SK-N-MC (cell line): Measurements from ENCODE around the gene ZMIZ1.

Experiments used
- DNase-seq: peaks from one replicate; pipeline ENCODE4 v3.0.0-alpha.2; 2011; ENCODE audit warnings: low read depth, low spot score
- H3K27ac ChIP-seq: fragments of 200-600 bp; sonication (generic); 2 replicates; pipeline ENCODE4 v1.5.1; 2016; ENCODE audit warnings: mixed run types
- H3K36me3 ChIP-seq: fragments of 200-600 bp; sonication (generic); 2 replicates; pipeline ENCODE4 v1.6.1; 2017; ENCODE audit warnings: antibody characterized with exemption, low read length, mixed read lengths; ENCODE audit not compliant: insufficient read depth
- H3K4me3 ChIP-seq: fragments of 200-600 bp; sonication (generic); 2 replicates; pipeline ENCODE4 v1.5.1; 2016
- H3K9ac ChIP-seq: fragments of 200-600 bp; sonication (generic); 2 replicates; pipeline ENCODE4 v1.8.0; 2017; ENCODE audit warnings: mixed run types, mixed read lengths; ENCODE audit not compliant: insufficient read length
- H3K9me3 ChIP-seq: fragments of 200-600 bp; sonication (generic); 2 replicates; pipeline ENCODE4 v1.6.1; 2017; ENCODE audit warnings: low read depth, mild to moderate bottlenecking, antibody characterized with exemption, low read length, moderate library complexity, mixed read lengths
- EZH2 ChIP-seq: fragments of 200-600 bp; sonication (generic); IDR thresholded peaks from one replicate; pipeline ENCODE4 v1.6.1; 2017; ENCODE audit warnings: antibody characterized with exemption
- FOXP2 ChIP-seq: optimal IDR thresholded peaks from 2 replicates; pipeline ENCODE3; 2011; ENCODE audit warnings: mild to moderate bottlenecking, moderate library complexity; ENCODE audit not compliant: insufficient read depth; ENCODE audit errors: extremely low read length, control extremely low read depth
- POLR2AphosphoS5 ChIP-seq: IDR thresholded peaks from 2 replicates; pipeline ENCODE4 v1.6.1; 2012; ENCODE audit warnings: mild to moderate bottlenecking, low read depth, low read length, borderline replicate concordance

Gene ZMIZ1

DNA sequence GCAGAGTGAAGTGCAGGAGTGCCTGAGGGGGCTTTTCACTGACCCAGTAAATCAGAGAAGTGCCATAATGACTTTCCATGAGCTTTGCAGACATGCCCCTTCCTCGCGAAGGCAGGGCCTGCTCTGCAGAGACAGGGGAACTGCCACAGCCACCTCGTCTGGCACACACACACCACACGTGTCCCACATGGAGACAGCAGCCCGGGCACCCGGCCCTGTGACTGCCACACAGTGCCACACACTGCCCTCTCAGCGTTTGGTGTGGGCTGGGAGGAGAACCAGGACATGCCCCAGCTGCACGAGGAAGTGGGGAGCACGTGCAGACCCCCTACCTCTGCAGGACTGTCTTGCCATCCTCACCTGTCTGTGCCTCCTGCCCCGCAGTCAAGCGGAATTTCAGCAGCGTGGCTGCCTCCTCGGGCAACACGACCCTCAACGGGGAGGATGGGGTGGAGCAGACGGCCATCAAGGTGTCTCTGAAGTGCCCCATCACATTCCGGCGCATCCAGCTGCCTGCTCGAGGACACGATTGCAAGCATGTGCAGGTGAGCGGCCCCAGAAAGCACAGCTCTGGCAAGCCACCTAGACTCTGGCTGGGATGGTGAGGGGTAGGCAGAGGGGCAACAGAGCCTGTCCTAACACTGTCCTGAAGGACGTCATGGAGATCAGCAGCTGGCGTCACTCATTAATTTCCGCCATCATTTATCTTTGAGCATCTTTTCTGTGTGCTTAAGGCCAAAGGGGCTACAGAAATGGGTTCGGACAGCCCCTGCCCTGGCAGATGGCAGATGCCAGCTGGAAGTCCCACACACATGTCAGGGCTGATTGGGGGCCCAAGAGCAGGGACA lies 235.1 kb downstream of the ZMIZ1 start:
- H3K36me3 ChIP-seq: peaks cover 7% of the 10 kb centered on the region; the same call in 1 of the 2 replicates
- no peak for DNase-seq
- no peak overlapping the region for H3K9ac ChIP-seq
- TF ChIP-seq POLR2AphosphoS5: no peak
- no peak for TF ChIP-seq EZH2
- TF ChIP-seq FOXP2: no peak
- no peak overlapping the region for H3K27ac ChIP-seq
- H3K9me3 ChIP-seq: no peaks in the 10 kb centered on the region
- no peak overlapping the region for H3K4me3 ChIP-seq

- H3K9me3 ChIP-seq: no peaks in the 10 kb centered on the region
- no peak overlapping the region for H3K9ac ChIP-seq
- no peak overlapping the region for H3K27ac ChIP-seq
- TF ChIP-seq FOXP2 (no peak), EZH2 (no peak), POLR2AphosphoS5 (no peak)
- no peak overlapping the region for H3K4me3 ChIP-seq
- no peak for DNase-seq
- H3K36me3 ChIP-seq: peaks cover 6% of the 10 kb centered on the region; the same call in 1 of the 2 replicates
These were observed 235.8 kb downstream of the ZMIZ1 start for GRCh38 chr10:79304479-79305087.

GRCh38 chr10:79305515-79305914 lies 236.7 kb downstream of the ZMIZ1 start:
- H3K36me3 ChIP-seq: peaks cover 6% of the 10 kb centered on the region; the same call in 1 of the 2 replicates
- no peak overlapping the region for H3K27ac ChIP-seq
- no peak for DNase-seq
- H3K4me3 ChIP-seq: no peak overlapping the region
- H3K9ac ChIP-seq: no peak overlapping the region
- no peak for TF ChIP-seq POLR2AphosphoS5
- no peak for TF ChIP-seq FOXP2
- TF ChIP-seq EZH2: no peak
- no peaks in the 10 kb centered on the region for H3K9me3 ChIP-seq

DNA sequence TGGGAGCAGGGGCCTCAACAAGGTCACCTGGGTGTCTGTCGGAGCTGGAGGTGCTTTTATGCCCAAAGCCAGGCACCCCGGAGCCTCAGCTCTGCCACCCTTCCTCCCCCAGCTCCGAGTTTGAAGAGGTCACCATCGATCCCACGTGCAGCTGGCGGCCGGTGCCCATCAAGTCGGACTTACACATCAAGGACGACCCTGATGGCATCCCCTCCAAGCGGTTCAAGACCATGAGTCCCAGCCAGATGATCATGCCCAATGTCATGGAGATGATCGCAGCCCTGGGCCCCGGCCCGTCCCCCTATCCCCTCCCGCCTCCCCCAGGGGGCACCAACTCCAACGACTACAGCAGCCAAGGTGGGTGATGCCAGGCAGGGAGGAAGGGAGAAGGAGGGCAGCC lies 237.2 kb downstream of the ZMIZ1 start:
- Histone ChIP-seq H3K9ac (no peak overlapping the region), H3K4me3 (no peak overlapping the region), H3K27ac (no peak overlapping the region), H3K36me3 (peaks cover 6% of the 10 kb centered on the region; the same call in 1 of the 2 replicates), H3K9me3 (no peaks in the 10 kb centered on the region)
- no peak for TF ChIP-seq FOXP2
- DNase-seq: no peak

DNA sequence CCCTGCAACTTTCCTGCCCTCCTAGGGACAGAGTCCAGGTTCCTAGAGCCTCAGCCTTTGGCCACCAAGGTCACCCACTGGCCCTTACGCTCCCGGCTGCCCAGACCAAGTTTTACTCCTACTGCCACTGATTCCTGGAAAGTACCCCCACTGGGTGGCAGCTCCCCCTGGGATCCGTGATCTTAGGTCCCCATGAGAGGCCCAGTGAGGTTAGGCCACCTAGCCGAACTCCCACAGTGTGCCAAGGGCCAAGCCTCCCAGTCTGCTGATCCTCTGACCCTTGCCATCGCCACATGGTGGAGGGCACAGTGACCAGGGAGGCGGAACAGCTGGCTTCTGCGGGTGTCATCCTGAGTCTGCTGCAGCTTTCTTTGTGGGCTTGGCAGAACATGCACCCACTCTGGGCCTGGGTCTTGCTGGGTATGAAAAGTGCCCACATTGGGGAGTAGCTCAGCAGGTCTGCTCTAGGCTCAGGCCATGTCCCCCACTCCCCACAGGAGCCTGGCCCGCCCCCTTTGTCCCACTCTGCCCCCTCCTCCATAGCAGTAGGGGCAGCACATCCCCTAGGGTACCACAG lies 238.0 kb downstream of the ZMIZ1 start:
- Histone ChIP-seq H3K36me3 (peaks cover 6% of the 10 kb centered on the region; the same call in 1 of the 2 replicates), H3K27ac (no peak overlapping the region), H3K9me3 (no peaks in the 10 kb centered on the region), H3K9ac (no peak overlapping the region), H3K4me3 (no peak overlapping the region)
- TF ChIP-seq POLR2AphosphoS5 (no peak), FOXP2 (no peak), EZH2 (no peak)
- DNase-seq: no peak

DNA sequence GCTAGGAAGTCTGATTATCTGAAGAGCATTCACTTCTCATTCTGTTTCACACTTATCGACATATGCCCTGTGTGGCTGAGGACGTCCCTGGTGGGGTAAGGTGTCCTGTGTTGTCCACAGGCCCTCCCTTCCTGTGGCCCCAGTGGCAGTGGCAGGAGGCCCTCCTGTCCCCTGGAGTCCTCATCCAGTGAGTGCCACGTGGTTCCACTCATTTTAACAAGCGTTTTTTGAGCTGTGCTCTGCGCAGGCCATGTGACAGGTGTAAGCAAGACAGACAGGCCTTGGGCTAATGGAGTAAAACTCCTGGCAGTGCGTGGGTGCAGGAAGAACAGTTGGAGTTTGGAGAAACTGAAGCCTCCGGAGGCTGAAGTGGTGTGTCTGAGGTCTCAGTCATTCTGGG lies 239.2 kb downstream of the ZMIZ1 start:
- Histone ChIP-seq H3K9ac (no peak overlapping the region), H3K4me3 (no peak overlapping the region), H3K27ac (no peak overlapping the region), H3K36me3 (peaks cover 6% of the 10 kb centered on the region; the same call in 1 of the 2 replicates), H3K9me3 (no peaks in the 10 kb centered on the region)
- TF ChIP-seq FOXP2 (no peak), EZH2 (no peak), POLR2AphosphoS5 (no peak)
- no peak for DNase-seq

GRCh38 chr10:79308969-79309665 lies 240.4 kb downstream of the ZMIZ1 start:
- Histone ChIP-seq H3K27ac (no peak overlapping the region), H3K9me3 (no peaks in the 10 kb centered on the region), H3K4me3 (no peak overlapping the region), H3K36me3 (no peaks in the 10 kb centered on the region; the same call in 1 of the 2 replicates), H3K9ac (no peak overlapping the region)
- TF ChIP-seq EZH2 (no peak), POLR2AphosphoS5 (no peak), FOXP2 (no peak)
- no peak for DNase-seq

DNA sequence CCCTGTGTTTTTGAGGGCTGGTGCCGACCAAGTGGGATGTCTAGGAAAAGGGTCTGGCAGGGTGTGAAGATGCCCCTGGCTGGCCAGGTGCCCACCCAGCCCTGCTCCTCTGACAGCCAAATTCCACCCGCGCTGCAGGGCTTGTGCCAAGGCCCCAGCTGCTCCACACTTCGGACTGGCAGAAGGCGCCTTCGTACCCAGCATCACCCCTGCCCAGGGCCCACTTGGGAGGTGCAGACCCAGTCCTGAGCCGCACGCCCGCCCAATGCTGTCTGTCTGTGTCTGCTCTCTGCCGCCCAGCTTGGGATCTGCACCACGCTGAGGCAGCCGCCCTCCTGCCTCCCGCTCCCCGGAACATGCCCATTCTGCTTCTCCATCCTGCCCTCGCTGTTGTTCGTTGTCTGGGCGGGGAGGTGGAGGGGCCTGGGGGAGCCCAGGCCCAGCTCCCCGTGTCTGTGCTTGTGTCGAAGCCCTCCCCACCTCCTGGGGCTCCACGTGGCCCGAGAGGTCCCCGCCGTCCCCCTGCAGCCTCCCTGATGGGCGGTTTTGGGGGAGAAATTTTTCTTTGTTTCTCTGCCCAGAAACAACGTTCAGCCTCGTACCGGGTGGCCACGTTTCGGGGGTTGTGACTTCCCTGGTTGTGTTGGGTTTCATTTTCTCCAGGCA lies 241.6 kb downstream of the ZMIZ1 start:
- H3K27ac ChIP-seq: no peak overlapping the region
- no peaks in the 10 kb centered on the region for H3K9me3 ChIP-seq
- H3K36me3 ChIP-seq: no peaks in the 10 kb centered on the region; the same call in 1 of the 2 replicates
- TF ChIP-seq FOXP2: no peak
- no peak for TF ChIP-seq EZH2
- TF ChIP-seq POLR2AphosphoS5: no peak
- H3K9ac ChIP-seq: no peak overlapping the region
- no peak overlapping the region for H3K4me3 ChIP-seq
- no peak for DNase-seq
